ENCODE results near the gene PCGF2.

The PCGF2 gene

DNA sequence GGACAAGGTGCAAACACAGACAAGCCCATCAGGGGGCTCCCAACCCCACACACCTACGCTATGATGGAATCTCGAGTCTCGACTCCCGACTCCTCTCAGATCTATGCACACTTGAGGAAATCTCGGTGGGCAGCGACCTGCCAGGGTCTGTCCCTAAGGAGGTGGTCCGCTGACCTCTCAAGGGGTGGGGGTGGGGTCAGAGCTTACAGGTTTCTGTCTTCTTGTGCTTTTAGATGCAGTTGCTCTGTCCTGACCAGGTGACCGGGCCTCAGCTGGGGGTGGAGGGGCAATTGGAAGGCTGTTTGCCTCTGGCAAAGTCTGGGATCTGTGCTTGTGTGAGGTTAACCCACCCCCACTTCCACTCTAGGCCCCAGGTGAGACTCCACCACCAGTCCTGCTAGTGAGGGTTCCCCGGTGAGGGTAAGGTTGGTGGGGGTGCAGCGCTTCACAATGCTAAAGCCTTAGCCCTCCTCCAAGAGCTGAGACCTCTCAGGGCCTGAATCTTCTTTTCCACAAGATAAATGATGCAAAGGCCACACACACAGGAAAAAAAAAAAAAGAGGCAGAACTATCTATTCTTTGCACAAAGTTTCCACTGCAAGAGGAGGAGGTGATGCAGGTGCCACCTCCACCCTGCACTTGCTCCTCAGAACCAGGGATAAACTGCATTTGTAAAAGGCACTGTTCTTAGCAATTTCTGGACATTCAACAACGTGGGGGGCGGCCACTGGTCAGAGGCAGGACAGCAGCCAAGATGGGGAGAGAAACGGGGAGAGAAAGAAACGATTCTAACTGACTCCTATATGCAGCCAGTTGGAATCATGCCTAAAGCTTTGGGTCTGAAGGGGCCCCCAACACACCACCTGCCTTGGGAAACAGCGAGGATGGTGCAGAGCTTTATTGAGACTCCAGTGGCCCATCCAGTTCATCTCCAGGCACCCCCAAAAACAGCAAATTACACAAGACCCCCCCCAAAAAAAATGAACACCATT lies 13.9 kb downstream of the PCGF2 start:
- no peak for DNase-seq (ENCODE audit: low read depth)
- no peak overlapping the region for H3K4me3 ChIP-seq (ENCODE audit: low read length)
- TF ChIP-seq, protein P1, sequence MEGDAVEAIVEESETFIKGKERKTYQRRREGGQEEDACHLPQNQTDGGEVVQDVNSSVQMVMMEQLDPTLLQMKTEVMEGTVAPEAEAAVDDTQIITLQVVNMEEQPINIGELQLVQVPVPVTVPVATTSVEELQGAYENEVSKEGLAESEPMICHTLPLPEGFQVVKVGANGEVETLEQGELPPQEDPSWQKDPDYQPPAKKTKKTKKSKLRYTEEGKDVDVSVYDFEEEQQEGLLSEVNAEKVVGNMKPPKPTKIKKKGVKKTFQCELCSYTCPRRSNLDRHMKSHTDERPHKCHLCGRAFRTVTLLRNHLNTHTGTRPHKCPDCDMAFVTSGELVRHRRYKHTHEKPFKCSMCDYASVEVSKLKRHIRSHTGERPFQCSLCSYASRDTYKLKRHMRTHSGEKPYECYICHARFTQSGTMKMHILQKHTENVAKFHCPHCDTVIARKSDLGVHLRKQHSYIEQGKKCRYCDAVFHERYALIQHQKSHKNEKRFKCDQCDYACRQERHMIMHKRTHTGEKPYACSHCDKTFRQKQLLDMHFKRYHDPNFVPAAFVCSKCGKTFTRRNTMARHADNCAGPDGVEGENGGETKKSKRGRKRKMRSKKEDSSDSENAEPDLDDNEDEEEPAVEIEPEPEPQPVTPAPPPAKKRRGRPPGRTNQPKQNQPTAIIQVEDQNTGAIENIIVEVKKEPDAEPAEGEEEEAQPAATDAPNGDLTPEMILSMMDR (conservative IDR thresholded peaks at IDR 0.05; ENCODE audit: low read length), result 0 out of 2 replicates have a peak, but pooled peaks have one; percentile 5

DNA sequence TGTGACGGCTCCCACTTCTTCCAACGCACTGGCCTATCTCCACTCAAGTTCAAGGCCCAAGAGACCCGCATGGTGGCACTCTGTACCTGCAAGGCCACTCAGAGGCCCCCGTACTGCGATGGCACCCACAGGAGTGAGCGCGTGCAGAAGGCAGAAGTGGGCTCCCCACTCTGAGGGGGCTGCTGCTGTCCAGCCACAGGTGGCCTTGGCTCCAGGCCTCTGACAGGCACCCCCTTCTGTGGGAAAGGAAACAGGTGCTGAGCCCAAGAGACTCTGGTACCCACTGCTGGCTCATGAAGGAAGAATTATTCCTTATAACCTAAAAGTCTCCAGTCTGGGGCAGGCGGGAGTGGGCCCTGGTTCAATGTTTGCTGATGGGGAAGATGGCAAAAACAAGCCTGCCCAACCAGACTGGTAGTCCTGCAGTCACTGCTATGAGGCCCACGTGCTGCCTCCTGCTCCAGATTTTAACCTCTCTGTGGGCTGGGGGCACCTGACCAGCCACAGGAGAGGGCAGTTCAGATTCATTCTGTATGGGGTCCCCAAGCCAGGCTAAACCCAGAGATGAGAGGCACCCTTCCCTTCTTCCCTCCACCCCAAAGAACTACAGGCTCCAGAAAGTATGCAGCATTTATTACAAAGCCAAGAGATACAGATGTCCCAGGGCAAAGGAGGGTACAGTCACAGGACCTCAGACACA lies 14.7 kb downstream of the PCGF2 start:
- no peak for DNase-seq (ENCODE audit: low read depth)
- TF ChIP-seq, protein P1 (conservative IDR thresholded peaks at IDR 0.05; ENCODE audit: low read length), result no peak
- no peak overlapping the region for H3K4me3 ChIP-seq (ENCODE audit: low read length)

DNA sequence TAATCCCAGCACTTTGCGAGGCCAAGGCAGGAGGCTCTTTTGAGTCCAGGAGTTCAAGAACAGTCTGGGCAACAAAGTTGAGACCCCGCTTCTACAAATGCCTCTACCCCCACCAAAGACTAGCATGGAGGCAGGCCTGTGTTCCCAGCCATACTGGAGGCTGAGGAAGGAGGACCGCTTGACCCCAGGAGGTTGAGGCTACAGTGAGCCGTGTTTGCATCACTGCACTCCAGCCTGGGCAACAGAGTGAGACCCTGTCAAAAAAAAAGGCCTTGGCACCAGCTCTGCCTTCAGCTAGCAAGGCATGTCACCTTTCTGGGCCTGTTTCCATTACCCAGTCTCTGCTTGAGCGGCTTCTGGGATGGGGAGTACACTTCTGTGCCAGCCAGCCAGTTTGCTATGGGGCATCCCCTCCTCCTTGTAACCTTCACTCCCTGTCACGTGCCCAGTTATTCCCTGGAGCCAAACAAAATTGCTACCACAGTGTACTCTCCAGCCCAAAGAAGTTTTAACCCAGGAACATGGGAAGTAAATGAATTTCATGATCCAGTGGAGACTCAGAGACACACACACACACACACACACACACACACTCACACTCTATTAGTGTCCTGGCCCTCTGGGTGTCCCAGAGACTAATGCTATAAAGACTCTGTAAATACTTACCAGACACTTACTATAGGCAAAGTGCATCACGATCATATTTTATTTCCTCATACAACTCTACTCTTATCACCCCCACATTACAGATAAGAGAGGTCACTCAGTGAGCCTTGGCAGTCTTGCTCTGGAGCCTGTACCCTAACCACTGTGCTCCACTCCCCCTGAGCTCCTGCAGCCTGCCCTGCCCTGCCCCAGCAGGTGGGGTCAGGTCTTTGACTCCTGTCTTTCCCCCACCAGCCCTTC lies 15.5 kb downstream of the PCGF2 start:
- H3K4me3 ChIP-seq (ENCODE audit: low read length), result no peak overlapping the region
- no peak for DNase-seq (ENCODE audit: low read depth)
- TF ChIP-seq, protein P1 (conservative IDR thresholded peaks at IDR 0.05; ENCODE audit: low read length), result no peak

DNA sequence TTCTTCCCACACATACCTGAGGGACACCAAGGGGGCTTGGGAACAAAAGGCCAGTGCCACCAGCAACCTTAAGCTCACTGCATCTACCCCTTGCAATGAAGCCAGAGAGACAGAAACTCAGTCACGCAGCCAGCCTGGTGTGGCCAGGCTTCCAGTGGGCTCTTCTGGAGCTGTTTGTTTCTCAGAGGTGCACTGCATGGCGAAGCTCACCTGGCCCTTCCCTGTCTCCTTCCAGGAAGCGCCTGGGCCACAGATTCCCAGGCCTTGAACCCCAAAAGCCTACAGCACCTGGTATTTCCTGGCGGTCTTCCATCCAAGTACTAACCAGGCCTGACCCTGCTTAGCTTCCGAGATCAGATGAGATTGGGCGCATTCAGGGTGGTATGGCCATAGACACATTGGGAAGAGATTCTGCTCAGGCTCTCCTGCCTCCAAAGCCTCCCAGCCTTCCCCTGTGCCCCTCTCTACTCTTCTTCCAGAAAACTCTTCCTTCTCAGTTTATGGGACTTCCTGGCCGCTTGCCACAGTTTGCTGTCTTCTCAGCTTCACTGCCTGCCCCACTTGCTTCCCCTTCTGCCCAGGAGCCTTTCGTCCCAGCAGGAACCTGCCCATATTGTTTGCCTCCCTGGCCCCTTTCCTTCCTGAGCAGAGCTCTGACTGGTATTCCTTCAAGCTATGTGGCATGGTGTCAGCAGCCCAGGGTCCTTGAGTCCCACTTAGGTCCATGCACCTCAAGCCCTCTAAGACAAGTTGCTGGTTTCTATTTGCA lies 16.4 kb downstream of the PCGF2 start:
- H3K4me3 ChIP-seq (ENCODE audit: low read length), result peak overlapping the region; percentile 87
- TF ChIP-seq, protein P1 (conservative IDR thresholded peaks at IDR 0.05; ENCODE audit: low read length), result no peak
- DNase-seq (ENCODE audit: low read depth), result no peak

DNA sequence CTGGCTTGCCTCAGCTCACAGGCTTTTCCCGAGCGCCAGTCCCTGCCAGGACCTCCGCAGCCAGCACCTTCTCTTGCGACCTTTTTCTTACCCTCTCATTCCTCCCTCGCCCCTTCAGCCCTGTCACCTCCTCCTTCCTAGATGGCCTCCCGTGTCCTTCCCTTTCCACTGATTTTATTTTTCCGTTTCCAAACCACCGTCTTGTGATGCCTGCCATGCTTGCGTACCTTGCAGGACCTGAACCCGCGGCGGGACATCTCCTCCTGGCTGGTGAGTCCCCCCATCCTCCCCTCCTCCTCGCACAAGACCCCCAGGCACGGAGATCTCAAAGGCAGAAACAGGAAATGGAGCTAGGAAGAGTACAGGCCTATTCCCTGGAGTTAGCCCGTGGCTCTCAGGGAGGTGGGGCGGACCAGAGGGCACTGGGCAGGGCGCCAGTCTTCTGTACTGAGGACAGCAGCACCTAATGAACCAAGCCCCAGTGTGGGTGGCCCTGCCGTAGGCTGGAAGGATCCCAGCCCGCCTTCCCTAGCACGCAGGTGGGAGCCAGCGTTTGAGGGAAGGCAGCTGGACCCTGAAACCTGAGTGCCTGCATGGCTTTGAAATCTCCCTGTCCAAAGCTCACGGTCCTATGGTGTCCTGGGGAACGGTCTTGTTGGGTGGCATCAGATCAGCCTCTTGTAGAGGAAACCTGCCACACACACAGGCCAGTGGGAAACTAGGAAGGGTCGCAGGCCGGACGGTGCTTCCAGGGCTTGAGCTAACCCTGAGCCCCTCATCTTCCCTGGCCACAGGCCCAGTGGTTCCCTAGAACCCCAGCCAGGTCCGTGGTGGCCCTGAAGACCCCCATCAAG lies 17.4 kb downstream of the PCGF2 start:
- DNase-seq (ENCODE audit: low read depth), result peak; percentile 58
- peak overlapping the region; percentile 87 for H3K4me3 ChIP-seq (ENCODE audit: low read length)
- TF ChIP-seq, protein P1 (conservative IDR thresholded peaks at IDR 0.05; ENCODE audit: low read length), result no peak
